GM12878 (cell line): ENCODE data around the gene SORL1. TPM values are rescaled to one million over a fixed set of nuclear protein-coding genes. Genes with fewer than 3 reads are reported as not detected.

ENCODE experiments used
- ATAC-seq: fragments of 200-7000 bp; cut with Tn5 transposase; 3 replicates; pipeline ENCODE4 v1.9.1; 2020; ENCODE audit warnings: mild to moderate bottlenecking, moderate library complexity
- BruUV-seq: library from RNA; stranded (reverse); fragments of 400-500 nt; replicated peaks from 2 replicates; lab custom pipeline; 2021; lab: Mats Ljungman, UMichigan
- CTCF ChIA-PET: fragments of 300-600 bp; sonication (Branson Sonifier 250); formaldehyde crosslinking; extraction: SDS; loops from one replicate; lab custom pipeline; 2021; ENCODE audit warnings: inconsistent platforms; lab: Yijun Ruan, JAX
- POLR2A ChIA-PET: fragments of 350-600 bp; formaldehyde crosslinking; extraction: SDS; loops from one replicate; lab custom pipeline; 2021; ENCODE audit warnings: inconsistent platforms; lab: Charles Lee
- RAD21 ChIA-PET: fragments of 300-600 bp; sonication (Branson Sonifier 250); formaldehyde crosslinking; loops from one replicate; lab custom pipeline; 2023; ENCODE audit warnings: antibody characterized with exemption; ENCODE audit not compliant: unreplicated experiment; lab: Charles Lee
- SMC1A ChIA-PET: fragments of 300-600 bp; sonication (Branson Sonifier 250); formaldehyde crosslinking; loops from one replicate; lab custom pipeline; 2023; ENCODE audit not compliant: unreplicated experiment, uncharacterized antibody; lab: Charles Lee
- DNase-seq: peaks from one replicate; pipeline ENCODE4 v3.0.0-alpha.2; 2011; ENCODE audit warnings: low read depth, low spot score
- FAIRE-seq: peaks from 3 replicates; lab custom pipeline; 2011; peaks lifted over from hg19 to GRCh38; lab: Jason Lieb, UNC
- H2AFZ ChIP-seq: 2 replicates; pipeline ENCODE4 v1.6.0; 2011; ENCODE audit warnings: low read depth, low read length, control low read depth; ENCODE audit not compliant: control insufficient read depth
- H3K27ac ChIP-seq: 2 replicates; pipeline ENCODE4 v1.5.1; 2011; ENCODE audit warnings: control low read depth; ENCODE audit not compliant: control insufficient read depth, insufficient read depth
- H3K27me3 ChIP-seq, 2 experiments: replicated peaks in 1 of 2; 2 replicates each; pipeline versions ENCODE4 v1.6.0 to v1.6.1; 2011; ENCODE audit warnings: low read length in 1 of 2; ENCODE audit not compliant: control insufficient read depth in 2 of 2, insufficient read depth in 2 of 2
- H3K36me3 ChIP-seq, 2 experiments: 2 replicates each; pipeline ENCODE4 v1.5.1; 2011; ENCODE audit warnings: low read length in 1 of 2; ENCODE audit not compliant: control insufficient read depth in 2 of 2, insufficient read depth in 2 of 2
- H3K4me1 ChIP-seq: 2 replicates; pipeline ENCODE4 v1.6.1; 2011; ENCODE audit warnings: mild to moderate bottlenecking, low read length, moderate library complexity, mixed read lengths; ENCODE audit not compliant: control insufficient read depth, insufficient read depth
- H3K4me2 ChIP-seq: 2 replicates; pipeline ENCODE4 v1.6.0; 2011; ENCODE audit warnings: control low read depth; ENCODE audit not compliant: control insufficient read depth, insufficient read depth
- H3K4me3 ChIP-seq: fragments of 200-600 bp; sonication (generic); 2 replicates; pipeline ENCODE4 v1.5.1; 2016
- H3K79me2 ChIP-seq: 2 replicates; pipeline ENCODE4 v1.6.0; 2011; ENCODE audit warnings: low read length; ENCODE audit not compliant: control insufficient read depth, insufficient read depth
- H3K9ac ChIP-seq: 2 replicates; pipeline ENCODE4 v1.8.0; 2011; ENCODE audit warnings: low read length, control low read depth, mixed read lengths; ENCODE audit not compliant: control insufficient read depth, insufficient read depth
- H3K9me3 ChIP-seq: replicated peaks from 3 replicates; pipeline ENCODE4 v1.5.1; 2011; ENCODE audit warnings: mild to moderate bottlenecking, low read length; ENCODE audit not compliant: control insufficient read depth, insufficient read depth
- H4K20me1 ChIP-seq: 2 replicates; pipeline ENCODE4 v1.6.0; 2011; ENCODE audit not compliant: control insufficient read depth, insufficient read depth
- RUNX3 ChIP-seq: IDR thresholded peaks from 2 replicates; pipeline ENCODE4 v1.6.1; 2012; ENCODE audit warnings: low read length, inconsistent platforms
- ZNF384 ChIP-seq: IDR thresholded peaks from 2 replicates; pipeline ENCODE4 v1.6.1; 2012; ENCODE audit warnings: low read depth, mild to moderate bottlenecking, low read length, improper control_type of control experiment, borderline replicate concordance
- WGBS: methylation state at CpG from one replicate; pipeline ENCODE4 v1.1.6; 2016; ENCODE audit warnings: low lambda C conversion rate; ENCODE audit not compliant: insufficient replicate concordance, insufficient coverage; ENCODE audit errors: missing lambda C conversion rate; 5-methylcytosine and 5-hydroxymethylcytosine counted together
- in situ Hi-C: fragments of 300-500 bp; cut with MboI; formaldehyde crosslinking; loops from 9 replicates; pipeline ENCODE4 v1.14.3; 2018; ENCODE audit warnings: mixed read lengths
- intact Hi-C: fragments of 100-400 bp; cut with micrococcal nuclease; formaldehyde crosslinking; loops from one replicate; pipeline ENCODE4 v1.14.2; 2022; ENCODE audit not compliant: unreplicated experiment
- polyA plus RNA-seq, 11 experiments: library from polyadenylated mRNA; depleted of rRNA in 4 of 11; unstranded in 6 of 11; stranded (reverse) in 5 of 11; fragments of >200 nt; fragmentation: Nextera tagmentation in 4 of 11; fragmentation: Illumina TruSeq in 1 of 11; extraction: Ambion mirVana in 4 of 11; extraction: Trizol in 1 of 11; gene quantifications; 1 replicate in 1 of 11; 2 replicates in 10 of 11; pipeline versions ENCODE4 v1.2.1 to v1.2.3, GENCODE V29; 2011 to 2016; ENCODE audit warnings: inconsistent platforms in 2 of 11, missing spikeins in 2 of 11, low read depth in 1 of 11
- total RNA-seq, 4 experiments: library from RNA; depleted of rRNA in 3 of 4; stranded (reverse); fragments of >200 nt in 3 of 4; fragmentation: Illumina TruSeq in 1 of 4; extraction: Trizol in 1 of 4; gene quantifications; 2 replicates each; pipeline versions ENCODE4 v1.2.1 to v1.2.3, GENCODE V29; 2013 to 2021
- TF ChIP-seq, protein P1 (sequence below): IDR thresholded peaks from 2 replicates; pipeline ENCODE4 v1.6.1; 2011; ENCODE audit warnings: low read depth, mild to moderate bottlenecking, low read length, moderate library complexity, borderline replicate concordance; ENCODE audit errors: extremely low read depth
- TF ChIP-seq, protein P2 (sequence below): fragments of 450-650 bp; formaldehyde crosslinking; IDR thresholded peaks from 2 replicates; pipeline ENCODE4 v1.4.0; 2022; ENCODE audit warnings: mild to moderate bottlenecking, moderate library complexity

SORL1 gene
- total and polyA plus RNA-seq, 10 of the 15 experiments (the other 5 are each of a cell fraction or from before 2014, with no cell fraction given) = 20.2 to 107 (median 59.9) TPM

GRCh38 chr11:121533601-121534000, 81.5 kb downstream of the SORL1 start:
- no TSS peak for BruUV-seq
- CTCF ChIA-PET = no interaction called here

More at GRCh38 chr11:121533601-121534000, 81.5 kb downstream of the SORL1 start:
- FAIRE-seq (no peak), ATAC-seq (no peak), DNase-seq (no peak)
- ChIA-PET POLR2A (interaction anchor here (0.8 kb wide), 1 partner anchor 11 kb away, joined by 3 read pairs; no protein-coding TSS in a partner anchor), SMC1A (interaction anchor here (0.8 to 0.9 kb wide), 3 partner anchors 12 to 41 kb away, joined by 3 to 4 read pairs (median 3); no protein-coding TSS in a partner anchor), RAD21 (interaction anchor here (1.5 kb wide), 1 partner anchor 39 kb away, joined by 4 read pairs; no protein-coding TSS in a partner anchor)
- Histone ChIP-seq H3K9me3 (peaks cover 13% of the 10 kb centered on the region), H3K9ac (no peak overlapping the region), H2AFZ (no peak overlapping the region), H3K27me3 (no peaks in the 10 kb centered on the region), H3K4me2 (no peak overlapping the region), H3K79me2 (peaks cover 2% of the 10 kb centered on the region), H3K36me3 (peaks cover 16 to 38% of the 10 kb centered on the region in 2 experiments), H3K27ac (peak overlapping the region; percentile 30; the same call in 1 of the 2 replicates), H3K4me3 (no peak overlapping the region), H4K20me1 (no peaks in the 10 kb centered on the region), H3K4me1 (peaks cover 37% of the 10 kb centered on the region)
- TF ChIP-seq ZNF384 (peak; percentile 34; the same call in 1 of the 2 replicates), RUNX3 (peak; percentile 62)
- TF ChIP-seq, protein P1, sequence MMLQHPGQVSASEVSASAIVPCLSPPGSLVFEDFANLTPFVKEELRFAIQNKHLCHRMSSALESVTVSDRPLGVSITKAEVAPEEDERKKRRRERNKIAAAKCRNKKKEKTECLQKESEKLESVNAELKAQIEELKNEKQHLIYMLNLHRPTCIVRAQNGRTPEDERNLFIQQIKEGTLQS = no peak
- TF ChIP-seq, protein P2, sequence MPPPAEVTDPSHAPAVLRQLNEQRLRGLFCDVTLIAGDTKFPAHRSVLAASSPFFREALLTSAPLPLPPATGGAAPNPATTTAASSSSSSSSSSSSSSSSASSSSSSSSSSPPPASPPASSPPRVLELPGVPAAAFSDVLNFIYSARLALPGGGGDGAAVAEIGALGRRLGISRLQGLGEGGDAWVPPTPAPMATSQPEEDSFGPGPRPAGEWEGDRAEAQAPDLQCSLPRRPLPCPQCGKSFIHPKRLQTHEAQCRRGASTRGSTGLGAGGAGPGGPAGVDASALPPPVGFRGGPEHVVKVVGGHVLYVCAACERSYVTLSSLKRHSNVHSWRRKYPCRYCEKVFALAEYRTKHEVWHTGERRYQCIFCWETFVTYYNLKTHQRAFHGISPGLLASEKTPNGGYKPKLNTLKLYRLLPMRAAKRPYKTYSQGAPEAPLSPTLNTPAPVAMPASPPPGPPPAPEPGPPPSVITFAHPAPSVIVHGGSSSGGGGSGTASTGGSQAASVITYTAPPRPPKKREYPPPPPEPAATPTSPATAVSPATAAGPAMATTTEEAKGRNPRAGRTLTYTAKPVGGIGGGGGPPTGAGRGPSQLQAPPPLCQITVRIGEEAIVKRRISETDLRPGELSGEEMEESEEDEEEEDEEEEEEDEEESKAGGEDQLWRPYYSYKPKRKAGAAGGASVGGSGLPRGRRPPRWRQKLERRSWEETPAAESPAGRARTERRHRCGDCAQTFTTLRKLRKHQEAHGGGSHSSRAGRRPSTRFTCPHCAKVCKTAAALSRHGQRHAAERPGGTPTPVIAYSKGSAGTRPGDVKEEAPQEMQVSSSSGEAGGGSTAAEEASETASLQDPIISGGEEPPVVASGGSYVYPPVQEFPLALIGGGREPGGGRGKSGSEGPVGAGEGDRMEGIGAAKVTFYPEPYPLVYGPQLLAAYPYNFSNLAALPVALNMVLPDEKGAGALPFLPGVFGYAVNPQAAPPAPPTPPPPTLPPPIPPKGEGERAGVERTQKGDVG (CRISPR knock-in tag) = no peak
- intact Hi-C loops = no loop called here
- WGBS = 28% methylated on average over 3 of the region's 3 CpGs
- in situ Hi-C loops = no loop called here
